Measurements from ENCODE around the gene FALEC.

The FALEC gene

DNA sequence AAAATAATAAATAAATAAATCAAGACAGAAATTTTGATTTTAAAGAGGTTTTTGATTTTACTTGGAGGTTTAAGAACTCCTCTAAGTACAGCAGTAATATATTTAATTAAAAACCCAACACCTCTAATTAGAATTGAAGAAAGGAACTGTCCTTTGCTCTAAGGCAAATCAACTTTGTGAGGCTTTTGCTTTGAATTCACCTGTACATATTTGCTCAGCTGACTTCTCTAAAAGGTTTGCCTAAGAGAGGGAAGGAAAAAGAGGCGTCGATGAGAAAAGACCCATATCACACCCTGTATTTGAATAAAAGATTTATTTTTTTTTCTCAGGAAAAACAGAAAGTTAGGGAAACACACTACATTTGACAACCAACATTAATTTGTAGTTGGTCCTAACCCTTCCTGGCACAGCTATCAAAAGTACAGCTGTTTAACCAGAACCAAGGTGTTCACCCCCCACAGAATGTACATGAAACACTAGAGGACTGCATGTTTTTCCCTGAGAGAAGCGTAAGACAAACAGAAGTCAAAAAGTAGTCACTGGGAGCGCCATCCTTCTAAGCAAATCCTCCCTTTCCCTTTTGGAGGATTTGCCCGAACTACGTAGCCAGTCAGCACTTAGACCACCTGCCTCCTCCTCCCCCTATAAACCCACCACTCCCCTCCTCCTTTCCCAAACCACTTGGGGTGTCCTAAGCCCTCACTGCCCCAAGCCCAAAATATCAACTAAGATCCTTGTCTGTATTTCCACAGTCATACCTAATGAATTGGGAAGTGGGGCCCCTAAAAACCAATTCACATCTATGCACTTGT, 58.9 kb downstream of the FALEC start:
- DNase-seq = no peak
- H3K9me3 ChIP-seq (ENCODE audit: severe bottlenecking) = no peaks in the 10 kb centered on the region
- H3K36me3 ChIP-seq = peaks cover 75% of the 10 kb centered on the region
- H3K4me3 ChIP-seq (ENCODE audit: low read depth, low read length) = no peak overlapping the region
- H3K27me3 ChIP-seq (ENCODE audit: insufficient read depth, low read depth, severe bottlenecking) = no peaks in the 10 kb centered on the region
- H3K27ac ChIP-seq = no peak overlapping the region
- no peak for TF ChIP-seq CTCF (IDR thresholded peaks at IDR 0.05; ENCODE audit: low read depth, low read length)

DNA sequence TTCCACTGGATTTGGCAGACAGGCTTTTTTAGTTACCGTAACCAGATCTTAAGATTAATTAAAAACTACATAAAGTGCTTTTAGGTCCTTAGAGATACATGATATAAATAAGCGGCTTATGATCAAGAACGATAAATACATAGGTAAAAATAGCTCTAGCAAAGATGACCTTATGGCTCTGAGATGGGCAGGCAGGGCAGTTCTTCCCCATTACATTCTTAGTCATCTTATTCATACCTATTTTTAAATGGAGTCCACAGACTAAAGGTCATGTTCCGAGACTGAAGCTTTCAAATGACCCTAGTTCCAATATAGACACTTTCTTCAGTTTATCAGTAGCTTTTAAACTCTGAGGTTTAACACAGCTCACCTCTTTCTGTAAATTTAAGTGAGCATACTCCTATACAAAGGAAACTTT, 59.5 kb downstream of the FALEC start:
- H3K36me3 ChIP-seq = peaks cover 75% of the 10 kb centered on the region
- no peak overlapping the region for H3K4me3 ChIP-seq (ENCODE audit: low read depth, low read length)
- no peak for TF ChIP-seq CTCF (IDR thresholded peaks at IDR 0.05; ENCODE audit: low read depth, low read length)
- no peaks in the 10 kb centered on the region for H3K9me3 ChIP-seq (ENCODE audit: severe bottlenecking)
- H3K27ac ChIP-seq = no peak overlapping the region
- H3K27me3 ChIP-seq (ENCODE audit: insufficient read depth, low read depth, severe bottlenecking) = no peaks in the 10 kb centered on the region
- no peak for DNase-seq

DNA sequence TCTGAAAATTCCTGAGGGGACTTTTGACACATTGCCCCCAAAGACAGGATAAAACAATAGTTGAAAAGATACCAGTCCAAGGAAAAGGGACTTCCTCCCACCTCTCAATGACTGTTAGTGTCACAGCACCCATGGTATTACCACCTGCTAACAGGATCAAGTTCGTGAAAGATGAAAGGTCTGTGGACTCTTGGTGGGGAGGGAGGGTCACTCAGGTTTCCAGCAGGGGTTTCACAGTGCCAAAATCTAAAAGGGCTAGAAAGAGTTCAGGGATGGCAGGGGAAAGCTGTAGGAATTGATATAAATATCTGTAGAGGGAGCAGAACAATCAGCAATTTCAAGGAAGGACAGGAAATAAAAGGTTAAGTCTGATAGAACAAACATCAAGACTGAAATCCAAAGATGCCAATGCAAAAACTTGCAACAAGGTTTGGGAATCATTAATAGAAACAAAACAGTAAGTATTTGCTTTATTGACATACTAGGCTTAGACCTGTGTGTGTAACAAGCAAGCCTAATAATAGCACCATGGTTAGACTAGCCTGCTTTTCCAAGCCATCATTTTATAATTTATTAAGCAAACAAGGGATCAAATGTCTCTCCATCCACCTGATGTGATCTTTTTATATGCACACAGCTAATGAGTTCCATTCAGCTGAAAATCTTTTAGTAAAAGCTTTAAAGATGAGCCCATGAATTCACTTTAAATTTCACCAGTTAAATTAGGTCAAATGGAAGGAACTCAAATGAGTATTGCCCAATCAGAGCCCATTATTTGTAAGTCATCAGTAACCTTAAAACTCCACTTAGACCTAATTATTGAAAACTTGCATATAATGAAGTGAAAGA, 60.2 kb downstream of the FALEC start:
- Histone ChIP-seq H3K9me3 (ENCODE audit: severe bottlenecking) (no peaks in the 10 kb centered on the region), H3K27ac (no peak overlapping the region), H3K4me3 (ENCODE audit: low read depth, low read length) (no peak overlapping the region), H3K36me3 (peaks cover 75% of the 10 kb centered on the region), H3K27me3 (ENCODE audit: insufficient read depth, low read depth, severe bottlenecking) (no peaks in the 10 kb centered on the region)
- TF ChIP-seq CTCF (IDR thresholded peaks at IDR 0.05; ENCODE audit: low read depth, low read length) = no peak
- no peak for DNase-seq

DNA sequence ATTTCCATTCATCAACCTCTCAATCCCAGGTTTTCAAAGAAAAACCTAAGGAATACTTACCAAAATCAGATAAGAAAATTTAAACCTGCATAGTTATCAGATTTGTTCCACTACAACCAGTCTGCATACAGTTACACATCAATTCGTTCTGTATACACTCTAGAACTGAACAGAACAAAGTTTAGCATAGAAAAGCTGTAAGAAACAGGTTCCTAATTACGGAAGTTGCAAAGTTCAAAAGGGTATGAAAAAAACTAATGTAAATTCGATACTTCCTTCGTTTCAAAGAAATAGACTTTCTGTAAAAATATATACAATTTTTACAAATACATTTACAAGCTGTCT, 60.8 kb downstream of the FALEC start:
- no peaks in the 10 kb centered on the region for H3K9me3 ChIP-seq (ENCODE audit: severe bottlenecking)
- no peaks in the 10 kb centered on the region for H3K27me3 ChIP-seq (ENCODE audit: insufficient read depth, low read depth, severe bottlenecking)
- H3K36me3 ChIP-seq = peaks cover 75% of the 10 kb centered on the region
- no peak for TF ChIP-seq CTCF (IDR thresholded peaks at IDR 0.05; ENCODE audit: low read depth, low read length)
- DNase-seq = no peak
- no peak overlapping the region for H3K4me3 ChIP-seq (ENCODE audit: low read depth, low read length)
- no peak overlapping the region for H3K27ac ChIP-seq

DNA sequence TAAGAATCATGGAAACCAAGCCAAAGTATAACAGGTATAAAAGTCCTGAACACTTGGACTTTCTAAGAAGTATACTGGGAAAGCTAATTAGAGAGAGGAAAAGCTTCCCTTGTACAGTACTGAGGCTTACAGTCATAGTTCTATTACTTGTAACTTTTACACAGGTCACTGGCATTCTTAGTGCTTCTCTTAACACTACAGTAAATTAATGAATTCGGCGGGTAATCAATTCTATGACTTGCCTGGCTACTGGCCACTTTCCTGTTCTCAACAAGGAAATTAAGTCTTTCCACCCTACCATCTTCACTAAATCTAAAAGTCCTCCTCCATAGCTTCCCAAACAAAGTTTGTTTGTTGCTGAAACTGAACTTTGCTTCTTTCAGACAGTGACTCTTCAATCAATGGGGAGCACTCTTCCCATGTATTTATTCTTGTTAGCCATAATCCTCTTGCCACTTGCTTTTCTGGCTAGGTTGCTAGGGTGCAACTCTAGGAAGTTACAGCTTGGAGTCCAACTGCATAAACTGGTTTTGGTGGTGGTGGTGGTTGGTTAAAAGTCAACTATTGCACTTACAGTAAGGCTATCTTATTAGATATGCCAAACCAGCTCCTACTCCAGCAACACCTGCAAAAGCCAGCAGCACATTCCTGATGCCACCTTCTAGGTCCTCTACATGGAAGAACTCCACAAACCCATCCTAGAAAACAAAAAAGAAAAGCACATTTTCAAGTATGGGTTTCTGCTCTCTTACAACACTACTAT, 61.4 kb downstream of the FALEC start:
- DNase-seq = no peak
- Histone ChIP-seq H3K36me3 (peaks cover 73% of the 10 kb centered on the region), H3K27ac (peak overlapping the region; percentile 99; the same call in 1 of the 2 replicates), H3K4me3 (ENCODE audit: low read depth, low read length) (peak overlapping the region; percentile 89), H3K9me3 (ENCODE audit: severe bottlenecking) (no peaks in the 10 kb centered on the region), H3K27me3 (ENCODE audit: insufficient read depth, low read depth, severe bottlenecking) (no peaks in the 10 kb centered on the region)
- no peak for TF ChIP-seq CTCF (IDR thresholded peaks at IDR 0.05; ENCODE audit: low read depth, low read length)
